HG03469 (cell line): ENCODE data around the gene PPP1R14C.
"Not testable (repeated sequence)": the region's sequence is repeated elsewhere in the genome, so short reads cannot be mapped to it uniquely, and the experiment has no call there.

Source experiments
- ATAC-seq: cut with Tn5 transposase; IDR thresholded peaks from one replicate; pipeline ENCODE4 v1.9.1; 2021; ENCODE audit warnings: mild to moderate bottlenecking, moderate library complexity, moderate number of reproducible peaks; ENCODE audit not compliant: unreplicated experiment

The PPP1R14C gene

DNA sequence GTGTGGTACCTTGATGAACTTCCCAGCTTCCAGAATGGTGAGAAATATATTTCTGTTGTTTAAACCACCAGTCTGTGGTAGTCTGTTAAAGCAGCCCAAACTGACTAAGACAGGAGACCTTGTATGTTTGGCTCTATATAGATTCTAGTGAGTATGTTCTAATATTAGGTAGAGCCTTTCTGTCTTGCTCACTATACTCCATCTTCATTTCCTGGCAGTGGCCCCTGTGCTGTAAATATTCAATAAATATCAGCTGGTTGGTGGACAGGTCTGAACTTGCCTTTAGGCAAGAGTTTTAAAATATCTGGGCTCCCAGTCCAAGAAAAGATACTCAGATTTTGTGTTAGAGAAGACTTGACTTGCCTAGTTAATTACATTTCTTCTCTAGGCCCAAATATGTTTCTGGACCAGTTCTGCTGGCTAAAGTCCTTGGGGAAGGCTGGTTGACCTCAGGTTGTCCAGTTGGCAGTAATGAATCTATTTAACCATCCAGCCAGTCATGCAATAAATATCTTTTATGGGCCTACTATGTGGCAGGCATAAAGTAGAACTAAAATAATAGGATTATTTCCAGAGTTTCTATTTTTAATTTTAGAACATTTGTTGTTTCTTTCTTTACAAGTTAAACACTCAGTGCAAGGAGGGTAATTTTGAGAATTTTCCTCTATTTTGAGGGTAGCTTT is 22.3 kb downstream of the PPP1R14C start:
- no peak for ATAC-seq

DNA sequence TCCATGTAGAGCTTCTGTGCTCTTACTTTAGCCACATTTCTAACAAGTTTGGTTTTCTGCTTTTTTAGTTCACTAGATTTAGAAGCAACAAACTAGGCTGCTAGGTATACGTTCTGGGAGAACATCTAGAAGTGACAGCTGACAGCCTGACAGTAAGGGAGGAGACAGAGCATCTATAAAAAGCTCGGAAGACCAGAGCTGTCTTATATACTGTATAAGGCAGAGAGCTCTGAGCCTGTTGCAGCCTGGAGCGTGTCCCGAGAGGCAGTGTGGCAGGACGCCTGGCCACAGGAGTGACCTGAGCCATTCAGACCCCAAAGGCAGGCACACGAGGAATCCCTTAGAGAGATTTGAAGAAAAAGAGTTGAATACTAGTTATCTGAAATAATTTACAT is 24.6 kb downstream of the PPP1R14C start:
- no peak for ATAC-seq

DNA sequence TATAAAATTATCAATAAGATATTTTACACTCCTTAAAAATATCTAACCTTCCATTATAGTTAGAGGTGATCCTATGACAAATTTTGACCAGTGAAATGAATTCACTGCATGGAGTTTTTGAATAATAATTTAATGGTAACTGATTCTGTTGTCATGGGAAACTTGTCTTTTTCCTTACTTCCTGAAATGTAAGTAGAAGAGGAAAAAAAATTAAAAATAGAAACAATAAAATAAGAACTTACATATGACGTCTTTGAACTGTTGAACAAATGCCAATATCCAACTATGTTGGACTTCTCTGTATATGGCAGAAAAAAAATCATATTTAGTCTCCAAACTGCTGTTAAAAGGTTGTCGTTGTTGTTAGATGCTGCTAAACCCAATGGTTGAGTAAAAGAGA is 26.3 kb downstream of the PPP1R14C start:
- ATAC-seq, result no peak

GRCh38 chr6:150169609-150170008 is 26.8 kb downstream of the PPP1R14C start:
- no peak for ATAC-seq

DNA sequence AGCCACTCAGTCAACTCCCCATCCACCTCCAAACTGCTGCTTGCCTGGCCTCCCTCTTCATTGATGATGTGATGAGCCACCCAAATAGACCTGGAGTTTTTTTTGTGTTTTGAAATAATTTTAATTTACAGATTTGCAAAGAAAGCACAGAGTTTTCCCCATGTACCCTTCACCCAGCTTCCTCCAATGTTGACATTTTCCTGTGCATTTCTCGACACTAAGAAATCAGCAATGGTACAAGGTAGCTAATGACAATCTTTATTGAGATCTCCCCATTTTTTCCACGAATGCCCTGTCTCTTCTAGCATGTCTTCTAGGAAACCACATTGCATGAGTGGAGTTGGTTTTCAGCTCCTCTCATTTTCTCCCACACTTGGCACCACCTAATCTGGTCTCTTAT is 30.1 kb downstream of the PPP1R14C start:
- ATAC-seq, result no peak

GRCh38 chr6:150175586-150176151 is 32.8 kb downstream of the PPP1R14C start:
- ATAC-seq, result no peak

DNA sequence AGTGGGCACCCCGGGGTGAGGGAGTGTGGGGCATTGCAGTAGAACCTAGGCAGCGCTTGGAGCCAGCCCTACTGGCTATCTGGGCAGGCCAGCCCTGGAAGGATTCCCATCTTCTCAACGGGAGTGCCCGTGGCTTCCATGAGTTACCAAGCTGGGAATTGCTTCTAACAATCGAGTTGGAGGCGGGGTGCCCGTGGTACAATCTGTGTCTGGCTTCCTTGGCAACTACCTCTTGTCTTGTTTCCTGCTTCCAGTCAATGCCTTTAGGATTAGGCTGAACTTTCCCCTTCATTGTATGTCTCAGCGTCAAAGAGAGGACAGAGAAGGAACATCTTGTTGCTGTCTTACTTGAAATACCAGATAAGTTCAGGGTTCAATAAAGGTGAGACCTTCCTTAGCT is 33.3 kb downstream of the PPP1R14C start:
- ATAC-seq, result no peak

DNA sequence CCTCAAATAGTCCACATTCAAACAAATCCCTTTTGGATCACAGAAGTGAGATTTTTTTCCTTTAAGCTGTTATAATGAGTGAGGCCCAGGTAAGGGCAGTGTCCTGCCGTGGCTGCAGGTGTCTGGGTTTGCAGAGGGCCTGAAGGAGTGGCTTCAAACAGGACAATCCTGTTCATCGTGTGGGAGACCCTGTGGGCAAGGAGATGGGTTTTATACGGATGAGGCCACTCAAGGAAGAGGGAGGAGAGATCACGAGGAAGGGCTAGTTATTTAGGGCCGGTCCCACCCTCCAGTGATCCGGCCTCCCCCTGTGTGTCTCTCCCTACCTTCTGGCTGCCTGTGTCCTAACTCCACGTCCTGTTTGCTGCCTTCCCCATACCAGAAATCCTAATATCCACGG is 33.8 kb downstream of the PPP1R14C start:
- ATAC-seq, result no peak

- no peak for ATAC-seq
These were observed 34.6 kb downstream of the PPP1R14C start for GRCh38 chr6:150177259-150177951.

- no peak for ATAC-seq
These were observed 35.2 kb downstream of the PPP1R14C start for GRCh38 chr6:150177952-150178520.

DNA sequence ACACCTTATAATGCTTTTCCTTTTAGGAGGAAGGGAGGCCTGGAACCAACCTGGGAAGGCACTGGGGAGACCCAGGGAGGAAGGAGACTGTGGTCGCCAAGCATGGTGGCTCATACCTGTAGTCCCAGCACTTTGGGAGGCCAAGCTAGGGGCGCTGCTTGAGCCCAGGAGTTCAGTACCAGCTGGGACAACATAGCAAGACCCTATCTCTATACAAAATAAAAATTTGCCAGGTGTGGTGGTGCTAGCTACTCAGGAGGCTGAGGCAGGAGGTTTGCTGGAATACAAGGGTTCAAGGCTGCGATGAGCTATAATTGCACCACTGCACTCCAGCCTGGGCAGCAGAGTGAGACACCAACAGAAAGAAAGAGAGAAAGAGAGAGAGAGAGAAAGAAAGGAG is 36.2 kb downstream of the PPP1R14C start:
- no peak for ATAC-seq

DNA sequence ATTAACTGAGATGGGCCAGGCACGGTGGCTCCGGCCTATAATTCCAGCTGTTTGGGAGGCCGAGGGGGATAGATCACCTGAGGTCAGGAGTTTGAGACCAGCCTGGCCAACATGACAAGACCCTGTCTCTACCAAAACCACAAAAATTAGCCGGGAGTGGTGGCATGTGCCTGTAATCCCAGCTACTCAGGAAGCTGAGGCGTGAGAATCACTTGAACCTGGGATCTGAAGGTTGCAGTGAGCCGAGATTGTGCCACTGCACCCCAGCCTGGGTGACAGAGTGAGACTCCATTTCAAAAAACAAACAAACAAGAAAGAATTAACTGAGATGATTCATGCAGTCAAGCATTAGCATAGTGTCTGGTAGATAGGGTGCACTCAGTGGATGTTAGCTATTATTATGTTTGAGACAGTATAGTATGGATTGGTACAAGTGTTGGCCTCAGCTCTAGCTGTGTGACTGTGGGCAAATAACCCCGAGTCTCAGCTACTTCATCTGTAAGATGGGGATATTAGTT is 37.1 kb downstream of the PPP1R14C start:
- ATAC-seq, result not testable (repeated sequence)

GRCh38 chr6:150180517-150180916 is 37.7 kb downstream of the PPP1R14C start:
- no peak for ATAC-seq

- ATAC-seq, result no peak
These were observed 39.7 kb downstream of the PPP1R14C start for GRCh38 chr6:150182460-150183078.

DNA sequence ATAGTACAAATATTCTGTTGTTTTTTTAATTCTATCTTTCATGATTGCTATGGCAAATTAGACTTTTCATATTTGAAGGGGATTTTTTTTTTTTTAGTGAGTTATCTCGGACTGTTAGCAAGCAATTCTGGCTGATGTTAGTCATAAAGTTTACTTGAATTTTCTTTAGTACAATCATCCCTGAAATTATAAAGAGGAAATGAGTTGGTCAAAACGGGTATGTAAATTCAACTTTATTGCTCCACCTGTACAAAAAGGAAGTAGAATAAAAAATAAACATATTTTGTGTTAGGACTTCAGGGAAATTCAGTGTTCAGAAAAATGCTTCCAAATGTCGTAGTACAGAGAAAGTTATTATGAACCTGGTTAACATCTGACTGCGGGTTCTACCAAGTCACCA is 40.3 kb downstream of the PPP1R14C start:
- no peak for ATAC-seq

GRCh38 chr6:150183966-150184365 is 41.1 kb downstream of the PPP1R14C start:
- ATAC-seq, result no peak

DNA sequence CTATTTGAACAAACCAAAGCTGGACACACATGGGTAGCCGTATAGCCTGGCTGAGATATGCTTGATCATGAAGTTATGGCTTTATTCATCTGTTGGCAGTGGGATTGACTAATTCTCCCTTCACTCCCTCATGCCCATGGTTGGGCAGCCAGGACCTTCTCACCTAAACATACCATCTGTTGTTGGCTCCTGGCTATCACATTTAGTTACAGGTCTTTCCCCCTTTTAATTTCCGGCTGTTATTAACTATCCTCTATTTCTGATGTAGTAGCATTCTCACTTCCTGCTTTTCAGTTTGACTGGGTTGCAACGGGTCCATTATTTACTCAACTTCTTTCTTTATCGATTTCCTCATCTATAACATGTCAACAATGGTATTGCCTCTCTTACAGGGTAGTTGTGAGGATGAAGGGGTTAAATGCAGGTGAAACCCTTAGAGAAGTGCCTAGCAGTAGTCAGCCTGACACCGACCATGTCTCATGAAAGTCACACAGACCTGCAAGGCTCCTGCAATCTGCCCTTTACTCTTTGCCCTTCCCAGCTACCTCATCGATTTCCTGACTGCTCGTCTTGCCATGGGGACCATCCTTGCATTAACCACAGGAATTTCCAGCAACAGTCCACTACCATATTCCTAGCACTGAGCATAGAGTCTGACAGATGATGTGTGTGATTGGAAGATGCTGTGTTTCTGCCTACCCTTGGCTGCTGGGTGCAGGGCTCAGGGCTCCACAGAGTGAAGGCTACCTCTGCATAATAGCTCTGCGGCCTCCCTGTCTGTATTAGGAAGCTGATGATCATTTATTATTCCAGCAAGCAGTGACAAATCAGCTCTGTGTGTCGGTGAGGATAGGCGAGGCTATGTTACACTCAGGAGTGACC is 42.2 kb downstream of the PPP1R14C start:
- ATAC-seq, result no peak

DNA sequence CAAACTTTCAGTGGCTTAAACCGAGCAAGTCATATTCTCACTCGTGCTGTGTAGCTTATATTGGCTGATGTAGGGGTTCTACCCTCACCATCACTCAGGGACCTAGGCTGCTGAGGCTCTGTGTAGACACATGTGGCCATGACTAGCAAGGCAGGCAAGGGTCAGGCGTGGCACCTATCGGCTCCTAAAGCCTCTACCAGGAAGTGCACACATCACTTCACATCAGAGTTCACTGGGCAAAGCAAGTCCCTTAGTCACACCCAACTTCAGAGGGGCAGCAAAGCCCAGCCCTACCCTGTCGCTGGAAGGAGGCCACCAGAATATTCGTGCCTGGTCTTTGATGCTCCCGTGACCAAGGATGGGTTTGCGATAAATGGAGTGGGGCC is 42.9 kb downstream of the PPP1R14C start:
- no peak for ATAC-seq

DNA sequence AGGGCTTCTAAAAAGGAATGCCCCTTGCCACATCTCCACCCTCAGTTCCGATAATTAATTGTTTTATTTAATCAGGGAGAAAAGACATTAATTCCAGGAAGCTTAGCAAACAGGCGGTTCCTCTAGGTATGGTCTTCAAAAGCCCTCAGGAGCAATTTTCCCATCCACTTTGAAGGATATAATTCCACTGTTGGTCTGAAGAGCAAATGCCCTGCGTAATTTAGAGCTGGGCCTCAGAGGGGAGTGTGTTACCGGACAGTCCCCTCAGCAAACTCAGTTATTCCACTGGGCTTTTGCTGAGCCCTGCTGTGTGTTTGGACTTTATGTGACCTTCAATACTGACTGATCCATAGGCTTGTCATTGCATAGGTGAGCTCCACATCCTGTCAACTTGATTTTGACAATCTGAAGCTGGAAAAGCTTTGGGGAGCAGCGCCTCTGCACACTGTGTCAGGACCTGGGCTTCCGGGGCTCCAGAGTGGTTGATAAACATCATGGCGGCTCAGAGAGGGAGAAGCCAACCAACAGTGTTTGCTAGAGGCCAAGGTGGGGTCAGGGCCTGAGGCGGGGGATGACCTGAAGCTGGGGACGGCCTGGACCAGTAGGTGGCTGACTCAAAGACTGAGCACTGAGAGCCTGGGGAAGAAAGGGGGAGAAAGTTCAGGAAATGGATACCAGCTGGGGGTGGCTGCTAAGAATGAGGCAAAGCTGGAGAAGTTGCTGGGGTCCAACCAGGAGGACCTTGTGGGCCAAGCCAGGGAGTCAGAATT is 43.5 kb downstream of the PPP1R14C start:
- ATAC-seq, result no peak

DNA sequence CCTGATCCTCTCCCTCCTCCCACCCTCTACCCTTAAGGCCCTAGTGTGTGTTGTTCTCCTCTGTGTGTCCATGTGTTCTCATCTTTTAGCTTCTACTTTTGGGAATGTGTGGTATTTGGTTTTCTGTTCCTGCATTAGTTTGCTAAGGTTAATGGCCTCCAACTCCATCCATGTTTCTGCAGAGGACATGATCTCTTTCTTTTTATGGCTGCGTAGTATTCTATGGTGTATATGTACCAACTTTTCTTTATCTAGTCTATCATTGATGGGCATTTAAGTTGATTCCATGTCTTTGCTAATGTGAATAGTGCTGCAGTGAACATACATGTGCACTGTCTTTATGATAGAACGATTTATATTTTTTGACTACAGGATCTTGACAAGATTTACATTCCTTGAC is 44.6 kb downstream of the PPP1R14C start:
- ATAC-seq, result not testable (repeated sequence)
